NCI-H460 (cell line): ENCODE data around the gene FAM3C. TPM values are rescaled to one million over a fixed set of nuclear protein-coding genes. Genes with fewer than 3 reads are reported as not detected.

Experiments used
- DNase-seq: peaks from one replicate; pipeline ENCODE4 v3.0.0-alpha.2; 2016; ENCODE audit warnings: low read depth; ENCODE audit errors: extremely low read depth
- total RNA-seq: library from RNA; depleted of rRNA; stranded (reverse); fragments of >200 nt; shearing (Covaris generic); gene quantifications from 2 replicates; pipeline ENCODE4 v1.2.3, GENCODE V29; 2014

FAM3C gene
- total RNA-seq, 1 experiment from 2014 or later, result 65.3 TPM

DNA sequence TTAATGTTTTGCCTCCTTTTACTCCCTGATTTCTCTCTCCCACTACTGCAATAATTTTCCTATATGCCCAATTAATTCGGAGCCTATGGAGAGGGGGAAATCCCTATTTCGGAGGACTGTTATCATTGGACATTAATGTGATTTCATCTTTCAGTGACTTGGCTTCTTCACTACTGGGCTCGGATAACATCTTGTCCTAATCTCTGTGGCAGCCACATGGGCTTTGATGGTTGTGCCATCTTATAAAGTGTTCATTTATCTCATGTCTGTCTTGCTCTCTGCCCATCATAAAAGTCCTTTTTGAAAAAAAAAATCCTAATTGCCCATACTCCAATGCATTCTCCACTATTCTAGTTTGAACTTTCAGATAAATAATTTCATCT, 15.5 kb upstream of the FAM3C start:
- no peak for DNase-seq

DNA sequence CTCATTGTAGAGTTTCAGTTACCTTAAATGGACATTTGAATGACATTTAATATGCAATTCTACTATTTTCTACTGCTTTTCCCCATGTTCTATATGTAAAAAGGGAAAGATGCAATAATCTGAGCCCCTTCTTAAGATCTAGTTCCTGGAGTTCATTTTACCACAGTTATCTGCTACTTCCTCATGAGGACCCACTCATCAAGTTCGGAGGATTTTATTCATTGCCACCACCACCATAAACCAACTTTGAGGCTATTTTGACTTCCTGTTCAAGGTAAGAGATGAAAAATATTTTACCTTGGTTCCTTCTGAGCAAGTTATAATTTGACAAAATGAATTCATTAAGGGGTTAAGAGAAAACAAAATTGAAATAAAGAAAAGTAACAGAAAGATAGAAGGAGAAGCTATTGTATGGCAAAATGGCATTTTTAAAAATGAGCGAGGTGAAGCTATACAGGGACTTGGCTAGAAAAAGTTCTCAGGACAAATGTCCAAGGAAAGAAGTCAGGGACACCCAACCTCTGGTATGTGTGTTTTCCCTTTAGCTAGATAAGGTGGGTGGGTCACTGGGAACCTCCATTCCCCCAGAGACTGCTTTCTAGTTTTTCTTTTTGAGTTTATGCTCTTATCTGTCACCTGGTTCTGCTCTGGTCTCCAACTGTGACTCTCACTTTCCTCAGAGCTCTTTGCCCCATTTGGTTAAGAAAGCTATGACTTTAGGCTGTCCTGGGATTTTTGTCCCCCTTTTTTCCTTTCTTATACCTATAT, 14.9 kb upstream of the FAM3C start:
- no peak for DNase-seq

DNA sequence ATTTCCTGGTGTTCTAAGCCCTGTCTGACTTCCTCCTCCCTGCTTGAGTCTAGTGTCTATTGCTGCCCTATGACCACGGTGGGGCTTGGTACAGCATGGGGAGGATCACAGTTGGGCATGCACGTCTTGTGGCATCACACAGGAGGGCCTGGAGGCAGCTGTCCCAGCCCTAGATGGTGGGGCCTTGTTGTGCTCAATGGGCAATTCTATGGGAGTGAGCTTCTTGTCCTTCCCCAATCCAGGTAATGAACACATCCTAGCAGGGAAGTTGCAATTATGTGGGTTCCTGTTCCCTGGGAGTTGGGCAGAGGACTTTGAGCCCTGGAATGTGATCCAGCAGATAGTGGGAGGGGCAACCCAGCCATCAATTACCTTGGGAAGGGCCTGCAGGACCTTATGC, 10.8 kb upstream of the FAM3C start:
- DNase-seq, result no peak

DNA sequence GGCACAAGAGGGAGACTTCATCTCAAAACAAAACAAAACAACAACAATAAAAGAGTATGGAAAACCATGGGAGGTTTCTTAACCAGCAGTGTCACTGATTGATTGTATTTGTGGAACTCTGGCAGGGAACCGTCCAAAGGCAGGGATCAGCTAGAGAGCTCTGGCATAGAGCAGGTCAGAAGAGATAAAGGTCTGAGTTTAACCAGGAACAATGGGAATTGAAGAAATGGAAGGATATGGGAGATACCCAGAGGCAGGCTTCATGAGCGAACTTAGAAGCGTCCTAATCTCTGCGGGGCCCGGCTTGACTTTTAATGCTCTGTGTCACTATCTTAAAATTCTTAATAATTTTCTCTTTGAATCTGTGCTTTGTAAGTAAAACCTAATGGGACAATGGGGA, 10.4 kb upstream of the FAM3C start:
- DNase-seq, result no peak

DNA sequence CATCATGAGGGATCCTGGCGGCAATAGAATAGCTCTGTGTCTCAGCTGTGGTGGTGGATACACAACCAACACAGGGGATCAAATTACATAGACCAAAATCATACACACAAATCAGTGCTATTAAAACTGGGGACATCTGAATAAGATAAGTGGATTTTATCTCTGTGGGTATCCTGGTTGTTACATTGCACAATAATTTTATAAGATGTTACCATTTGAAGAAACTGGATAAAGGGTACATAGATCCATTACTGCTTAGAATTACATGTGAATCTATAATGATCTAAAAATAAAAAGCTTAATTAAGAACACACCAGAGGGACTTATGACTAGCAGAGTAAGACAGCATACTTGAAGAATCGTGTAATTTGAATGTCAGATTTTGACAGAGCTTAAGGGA, 8.2 kb upstream of the FAM3C start:
- no peak for DNase-seq

DNA sequence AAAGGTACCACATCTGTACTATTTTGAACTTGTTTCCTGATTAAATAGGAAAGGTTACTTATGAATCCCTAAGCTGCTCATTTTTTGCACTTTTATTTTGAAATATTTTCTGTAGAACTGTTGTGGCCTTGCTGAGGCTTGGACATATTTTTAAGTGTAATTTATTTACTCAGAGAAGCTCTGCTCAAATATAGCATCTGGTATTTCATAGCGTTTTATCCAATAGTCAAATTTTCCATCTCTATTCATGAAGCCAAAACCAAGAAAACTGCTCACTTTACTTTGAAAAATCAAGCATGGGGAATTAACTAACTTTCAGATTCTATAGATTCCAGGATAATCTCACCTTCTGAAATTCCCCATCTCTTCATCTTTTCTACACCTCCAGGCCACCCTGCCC, 6.6 kb upstream of the FAM3C start:
- DNase-seq, result no peak

DNA sequence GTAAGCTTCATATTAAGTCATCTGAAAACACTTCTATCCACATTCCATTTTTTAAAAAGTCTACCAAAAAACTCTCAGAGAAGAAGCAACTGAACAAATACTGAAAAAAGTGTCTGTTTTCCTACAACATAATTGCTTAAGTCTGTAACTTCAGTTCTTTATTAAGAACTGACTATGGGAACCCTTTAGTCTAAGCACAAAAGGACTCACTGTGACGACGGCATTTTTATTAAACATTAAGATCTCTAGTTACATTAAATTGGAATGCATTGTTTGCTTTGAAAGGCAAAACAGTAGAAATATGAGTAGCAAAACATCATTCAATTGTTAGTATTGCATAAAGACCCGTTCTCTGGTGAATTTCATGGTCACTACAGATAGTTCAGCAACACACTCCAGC, 5.8 kb upstream of the FAM3C start:
- DNase-seq, result no peak

DNA sequence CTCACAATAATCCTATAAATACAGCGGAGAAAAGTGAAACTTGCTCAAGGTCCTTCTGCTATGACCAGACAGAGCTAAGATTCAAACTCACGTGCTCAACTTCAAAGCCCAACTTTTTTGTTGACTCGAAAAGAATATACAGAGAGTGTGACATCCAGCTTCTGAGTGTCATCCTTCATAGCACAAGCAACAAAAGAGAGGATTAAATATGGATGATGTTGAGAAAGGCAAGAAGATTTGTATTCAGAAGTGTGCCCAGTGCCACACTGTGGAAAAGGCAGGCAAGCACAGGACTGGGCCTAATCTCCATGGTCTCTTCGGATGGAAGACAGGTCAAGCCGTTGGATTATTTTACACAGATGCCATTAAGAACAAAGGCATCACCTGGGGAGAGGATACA, 2.1 kb upstream of the FAM3C start:
- DNase-seq, result no peak

DNA sequence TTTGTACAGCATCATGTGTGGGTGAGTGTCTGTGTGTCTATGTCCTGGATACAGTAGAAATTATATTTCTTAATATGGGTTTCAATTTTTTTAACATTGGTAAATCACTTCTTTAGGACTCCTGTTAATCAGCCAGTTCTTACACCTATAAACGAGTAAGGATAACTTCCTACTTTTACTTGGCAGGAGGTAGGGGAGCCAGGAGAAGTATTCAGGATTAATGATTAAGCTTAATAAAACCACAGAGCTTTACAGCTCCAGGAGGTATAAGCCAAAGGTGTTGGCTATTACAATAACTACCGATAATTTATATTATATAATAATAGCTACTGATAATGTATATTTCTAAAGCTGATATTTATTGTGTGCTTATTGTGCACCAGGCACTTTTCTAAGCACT, 1.7 kb upstream of the FAM3C start:
- no peak for DNase-seq

DNA sequence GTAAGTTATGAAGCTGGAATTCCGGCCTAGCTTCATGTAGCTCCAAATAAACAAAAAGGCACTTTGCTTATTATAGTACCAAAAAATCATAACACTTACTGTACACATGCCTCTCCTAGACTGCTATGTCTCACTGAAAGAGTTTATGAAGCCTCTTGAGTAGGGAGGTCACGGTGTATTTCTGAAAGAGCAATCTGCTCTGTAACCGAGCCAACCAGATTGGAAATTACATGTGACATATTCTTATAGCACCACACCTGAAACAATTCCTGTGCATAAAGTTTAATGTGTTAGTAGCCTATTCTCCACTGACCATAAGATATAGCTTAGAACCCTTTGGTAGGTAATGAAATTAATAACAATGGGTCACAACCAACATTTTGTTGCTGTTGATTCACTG, 1.3 kb upstream of the FAM3C start:
- no peak for DNase-seq

DNA sequence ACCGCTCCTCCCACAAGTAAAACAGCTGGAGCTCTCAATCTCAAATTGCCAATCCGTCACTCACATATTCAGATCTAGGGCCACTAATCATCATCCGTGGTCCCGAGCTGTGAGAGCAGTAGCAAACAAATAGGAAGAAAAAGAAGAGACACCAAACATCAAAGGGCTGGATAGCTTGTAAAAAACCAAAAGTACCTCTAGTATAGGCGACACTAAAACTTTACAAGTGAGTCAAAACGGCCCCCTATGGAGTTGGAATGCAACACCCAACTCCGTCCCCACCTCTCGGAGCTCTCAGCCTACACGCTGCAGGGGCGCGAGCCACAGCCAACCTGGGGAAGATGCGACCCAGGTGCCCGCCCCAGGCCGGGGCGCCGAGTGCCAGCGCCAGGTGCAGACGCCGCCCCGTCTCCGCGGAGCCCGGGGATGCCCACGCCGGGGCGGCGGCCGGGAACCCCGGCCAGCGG, 581 bp downstream of the FAM3C start:
- DNase-seq, result no peak

DNA sequence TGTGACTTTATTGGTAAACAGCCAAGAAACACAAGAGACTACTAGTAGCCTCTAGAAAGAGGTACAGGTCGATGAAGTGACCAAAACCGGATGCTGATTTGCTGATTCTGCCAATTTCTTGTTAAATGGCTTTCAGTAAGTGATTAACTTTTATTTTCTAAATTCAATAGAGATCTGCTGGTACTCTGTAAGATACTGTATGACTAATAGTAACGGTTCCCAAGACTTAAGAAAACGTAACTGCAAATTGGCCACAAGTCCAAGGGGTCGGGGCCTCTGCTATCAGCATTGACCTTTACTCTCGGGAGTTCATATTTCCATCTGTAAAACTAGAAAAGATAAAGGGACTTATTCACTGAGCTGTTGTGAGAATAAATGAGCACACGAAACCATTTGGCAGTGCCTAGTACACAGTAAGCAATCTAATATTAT, 1.4 kb downstream of the FAM3C start:
- DNase-seq, result no peak

DNA sequence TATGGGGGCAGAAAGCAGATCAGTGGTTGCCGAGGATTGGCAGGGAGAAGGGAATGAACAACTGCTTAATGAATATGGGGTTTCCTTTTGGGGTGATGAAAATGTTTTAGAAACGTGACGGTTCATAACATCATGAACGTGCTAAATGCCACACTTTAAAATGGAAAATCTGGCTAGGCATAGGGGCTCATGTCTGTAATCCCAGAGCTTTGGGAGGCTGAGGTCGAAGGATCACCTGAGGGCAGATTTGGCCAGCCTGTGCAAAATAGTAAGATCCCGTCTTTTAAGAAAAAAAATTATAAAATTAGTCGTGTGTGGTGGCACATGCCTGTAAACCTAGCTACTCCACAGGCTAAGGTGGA, 3.1 kb downstream of the FAM3C start:
- no peak for DNase-seq

DNA sequence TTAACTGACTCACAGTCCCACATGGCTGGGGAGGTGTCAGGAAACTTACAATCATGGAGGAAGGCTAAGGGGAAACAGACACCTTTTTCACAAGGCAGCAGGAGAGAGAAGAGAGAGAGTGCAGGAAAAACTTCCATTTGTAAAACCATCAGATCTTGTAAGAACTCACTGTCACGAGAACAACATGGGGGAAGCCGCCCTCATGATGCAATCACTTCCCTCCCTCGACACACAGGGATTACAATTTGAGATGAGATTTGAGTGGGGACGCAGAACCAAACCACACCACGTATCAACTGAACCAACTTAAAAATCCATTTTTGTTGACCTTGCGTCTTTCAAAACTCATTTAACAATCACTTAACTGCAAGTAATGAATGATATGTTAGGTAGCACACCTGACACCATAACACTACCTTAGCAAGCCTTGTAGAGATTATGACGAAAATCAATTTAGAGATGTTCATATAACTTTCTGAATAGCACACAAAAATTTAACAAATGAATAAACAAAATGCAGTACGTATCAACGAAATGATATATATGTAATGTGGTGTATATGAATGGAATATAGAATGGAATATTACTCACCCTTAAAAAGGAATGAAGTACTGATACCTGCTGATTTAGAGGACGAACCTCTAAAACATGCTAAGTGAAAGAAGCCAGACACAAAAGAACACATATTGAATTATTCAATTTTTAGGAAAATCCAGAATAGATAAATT, 3.7 kb downstream of the FAM3C start:
- DNase-seq, result no peak

DNA sequence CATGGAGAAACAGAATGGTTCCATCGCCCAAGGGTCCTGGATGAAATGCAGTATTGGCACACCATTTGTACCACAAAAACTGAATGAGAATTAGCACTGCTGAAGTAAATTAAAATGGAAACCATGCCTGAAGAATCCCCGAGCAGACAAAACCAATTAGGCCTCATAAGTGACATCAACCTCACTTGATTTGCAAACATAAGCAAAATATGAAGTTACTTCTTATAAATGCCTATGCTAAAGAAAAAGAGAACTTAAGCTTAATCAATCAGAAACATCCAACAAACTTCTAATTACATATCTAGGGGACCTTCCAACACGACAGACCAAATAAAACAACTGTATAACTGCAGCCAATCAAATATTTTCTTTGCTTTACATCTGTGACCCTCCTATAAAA, 4.4 kb downstream of the FAM3C start:
- no peak for DNase-seq

DNA sequence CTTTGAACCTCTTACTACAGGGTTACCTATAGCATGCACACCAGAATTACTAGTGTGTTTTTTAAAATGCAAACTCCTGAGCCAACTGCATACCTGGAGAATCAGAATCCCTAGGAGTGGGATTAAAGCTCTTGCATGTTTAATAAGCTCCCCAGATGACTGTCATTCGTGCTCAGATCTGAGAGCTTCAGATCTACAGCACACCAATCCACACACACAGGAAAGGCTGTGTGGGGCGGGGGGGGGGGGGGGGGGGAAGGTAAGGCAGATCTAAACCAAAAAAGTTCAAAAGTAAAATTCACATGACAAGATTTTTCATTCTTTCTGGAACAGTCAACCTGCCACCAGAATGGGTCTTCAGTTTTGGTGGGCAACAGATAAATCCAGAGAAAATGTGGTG, 5.5 kb downstream of the FAM3C start:
- no peak for DNase-seq

DNA sequence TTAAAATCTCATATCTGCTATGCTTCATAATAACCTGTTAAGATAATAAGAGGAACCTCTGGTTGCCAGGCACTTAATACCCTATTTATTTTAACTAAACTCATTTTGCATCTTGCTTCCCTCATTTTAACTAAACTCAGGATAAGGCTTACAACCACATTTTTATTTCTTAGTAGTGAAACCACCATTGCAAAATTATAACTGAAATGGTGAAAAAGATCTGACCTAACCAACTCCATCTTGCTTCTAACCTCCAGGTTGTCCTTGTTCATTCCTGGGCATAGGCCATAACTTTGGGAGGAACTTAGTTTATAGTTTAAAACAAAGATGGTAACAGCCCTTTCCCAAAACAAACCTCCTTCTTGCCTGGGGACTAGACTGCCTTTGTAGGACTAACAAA, 6.0 kb downstream of the FAM3C start:
- DNase-seq, result no peak

DNA sequence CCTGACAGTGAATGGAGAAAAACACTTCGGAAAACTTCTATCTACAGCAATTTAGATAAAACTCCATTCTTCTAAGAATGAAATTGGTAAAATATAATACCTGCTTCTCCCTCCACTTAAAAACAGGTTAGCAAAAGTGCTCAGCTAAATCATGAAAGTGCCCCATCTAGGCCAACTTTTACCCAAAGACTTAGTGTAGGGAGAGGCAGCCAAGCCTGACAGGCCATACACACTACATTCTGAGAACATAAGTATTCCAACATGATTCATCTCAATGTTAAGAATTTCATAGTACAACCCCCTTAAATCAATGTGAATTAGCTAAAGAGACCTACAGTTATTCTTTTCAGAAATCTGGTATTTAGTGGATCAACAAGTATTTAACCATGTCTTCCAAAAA, 7.2 kb downstream of the FAM3C start:
- DNase-seq, result no peak

DNA sequence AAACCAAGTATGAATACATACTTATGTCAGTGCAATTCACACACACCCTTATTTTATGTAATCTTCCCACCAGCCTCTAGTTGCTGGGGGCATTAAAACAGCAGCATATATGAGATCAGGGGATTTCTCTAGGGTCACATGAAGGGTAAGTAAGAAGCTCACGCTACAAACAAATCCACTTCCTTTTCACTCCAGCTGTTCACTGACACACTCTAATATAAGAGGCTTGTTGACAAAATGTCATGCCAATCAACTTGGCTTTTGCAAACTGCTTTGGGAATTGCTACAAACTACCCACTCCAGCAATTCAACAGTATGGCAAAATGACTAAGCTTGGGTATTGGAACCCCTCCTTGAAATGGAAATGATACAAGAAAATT, 10.3 kb downstream of the FAM3C start:
- DNase-seq, result no peak

DNA sequence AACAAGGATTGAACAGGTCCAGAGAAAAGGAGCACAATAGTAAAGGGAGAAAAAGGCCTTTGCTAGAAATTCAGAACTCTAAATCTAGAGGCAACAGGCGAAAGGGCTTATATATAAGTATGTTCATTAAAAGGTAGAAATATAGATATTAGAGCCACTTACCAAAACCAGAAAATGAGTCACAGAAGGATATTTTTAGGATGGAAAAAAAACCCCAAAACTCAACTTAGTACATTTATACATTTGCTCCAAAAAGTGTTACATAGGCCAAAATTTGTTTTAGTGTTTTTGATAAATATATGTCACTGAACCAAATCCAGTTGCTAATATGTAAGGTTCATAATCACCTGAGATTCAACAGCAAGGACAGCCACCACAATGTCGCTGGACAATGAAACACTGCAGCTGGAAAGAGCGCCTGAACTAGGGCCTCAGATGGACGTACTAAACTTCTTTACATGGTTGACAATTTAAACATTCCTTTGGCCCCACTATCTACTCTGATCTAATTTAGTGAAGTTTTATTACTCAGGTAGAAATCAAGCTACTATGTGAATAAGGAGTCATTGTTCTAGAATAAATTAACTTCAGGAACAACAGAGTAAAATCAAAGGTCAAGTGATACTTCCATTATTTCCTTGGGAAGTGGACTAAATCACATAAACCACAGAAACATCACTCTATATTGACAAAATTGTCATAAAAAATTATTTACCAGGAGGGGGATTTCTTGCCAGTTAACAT, 10.9 kb downstream of the FAM3C start:
- no peak for DNase-seq

DNA sequence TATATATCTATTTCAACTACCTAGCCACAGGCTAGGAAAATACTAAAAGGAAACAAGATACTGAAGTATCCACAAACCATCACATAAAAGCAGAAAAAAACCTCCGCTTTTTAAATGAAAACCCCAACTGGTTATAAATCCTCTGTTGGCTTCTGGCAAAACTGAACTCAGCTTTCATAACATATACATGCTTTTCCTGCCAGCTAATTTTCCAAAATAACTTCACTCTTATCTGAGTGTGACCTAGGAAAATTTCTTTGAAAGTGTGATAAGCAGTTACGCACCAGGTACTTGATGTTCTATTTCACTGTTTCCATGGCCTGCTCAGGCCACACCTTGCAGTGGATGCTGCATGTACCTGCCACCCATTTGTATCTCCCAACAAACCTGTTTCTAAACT, 11.8 kb downstream of the FAM3C start:
- no peak for DNase-seq
